GM23338 (cell line): ENCODE measurements around the gene CYP2W1. TPM values are rescaled to one million over a fixed set of nuclear protein-coding genes. Genes with fewer than 3 reads are reported as not detected.

Experiments used
- ATAC-seq: fragments of 200-7000 bp; cut with Tn5 transposase; 3 replicates; pipeline ENCODE4 v1.9.1; 2020
- DNase-seq: peaks from one replicate; pipeline ENCODE4 v3.0.0-alpha.2; 2015; ENCODE audit warnings: low spot score
- H2AFZ ChIP-seq: fragments of 200-600 bp; sonication (generic); 2 replicates; pipeline ENCODE4 v1.8.0; 2016; ENCODE audit warnings: antibody characterized with exemption, mild to moderate bottlenecking, moderate library complexity
- H3F3A ChIP-seq: fragments of 200-600 bp; sonication (generic); replicated peaks from 2 replicates; pipeline ENCODE4 v1.8.0; 2017; ENCODE audit warnings: antibody characterized with exemption, mixed run types, low read depth
- H3K27ac ChIP-seq: fragments of 200-600 bp; sonication (generic); 2 replicates; pipeline ENCODE4 v1.6.1; 2016; ENCODE audit warnings: low read depth
- H3K27me3 ChIP-seq: fragments of 200-600 bp; sonication (generic); 2 replicates; pipeline ENCODE4 v1.8.0; 2016; ENCODE audit warnings: mild to moderate bottlenecking, mixed run types, moderate library complexity; ENCODE audit not compliant: insufficient read depth
- H3K36me3 ChIP-seq: fragments of 200-600 bp; sonication (generic); 2 replicates; pipeline ENCODE4 v1.8.0; 2016; ENCODE audit warnings: mild to moderate bottlenecking; ENCODE audit not compliant: insufficient read depth
- H3K4me1 ChIP-seq: fragments of 200-600 bp; sonication (generic); 2 replicates; pipeline ENCODE4 v1.8.0; 2016; ENCODE audit warnings: mild to moderate bottlenecking, moderate library complexity; ENCODE audit not compliant: insufficient read depth
- H3K4me2 ChIP-seq: fragments of 200-600 bp; sonication (generic); 2 replicates; pipeline ENCODE4 v1.7.1; 2017; ENCODE audit warnings: mixed run types
- H3K4me3 ChIP-seq: fragments of 200-600 bp; sonication (generic); 2 replicates; pipeline ENCODE4 v1.6.1; 2016; ENCODE audit warnings: mixed run types
- H3K79me2 ChIP-seq: fragments of 200-600 bp; sonication (generic); replicated peaks from 2 replicates; pipeline ENCODE4 v1.8.0; 2017; ENCODE audit warnings: mild to moderate bottlenecking; ENCODE audit not compliant: insufficient read depth
- H3K9me2 ChIP-seq: fragments of 200-600 bp; sonication (generic); 2 replicates; pipeline ENCODE4 v1.8.0; 2017; ENCODE audit not compliant: insufficient read depth
- H4K20me1 ChIP-seq: fragments of 200-600 bp; sonication (generic); replicated peaks from 2 replicates; pipeline ENCODE4 v1.8.0; 2017; ENCODE audit warnings: mild to moderate bottlenecking; ENCODE audit not compliant: insufficient read depth
- H3K27ac Mint-ChIP-seq: 2 replicates; pipeline ENCODE4 v1.8.0; 2020; ENCODE audit warnings: inconsistent platforms, mild to moderate bottlenecking, moderate library complexity, mixed read lengths
- H3K27me3 Mint-ChIP-seq: 3 replicates; pipeline ENCODE4 v1.8.0; 2022; ENCODE audit warnings: low read depth, mild to moderate bottlenecking, moderate library complexity, mixed read lengths, inconsistent platforms; ENCODE audit not compliant: insufficient read depth, poor library complexity
- H3K36me3 Mint-ChIP-seq: 3 replicates; pipeline ENCODE4 v1.8.0; 2021; ENCODE audit warnings: low read depth, mild to moderate bottlenecking, inconsistent platforms, moderate library complexity, mixed read lengths
- H3K4me1 Mint-ChIP-seq: 3 replicates; pipeline ENCODE4 v1.8.0; 2020; ENCODE audit warnings: mild to moderate bottlenecking, inconsistent platforms, mixed read lengths
- H3K4me3 Mint-ChIP-seq: 3 replicates; pipeline ENCODE4 v1.8.0; 2021; ENCODE audit warnings: moderate library complexity, mild to moderate bottlenecking, inconsistent platforms, mixed read lengths
- H3K9me3 Mint-ChIP-seq: 3 replicates; pipeline ENCODE4 v1.8.0; 2020; ENCODE audit warnings: moderate library complexity, mild to moderate bottlenecking, inconsistent platforms, mixed read lengths
- CREB1 ChIP-seq: fragments of 250-450 bp; sonication (Bioruptor Pico); IDR thresholded peaks from 2 replicates; pipeline ENCODE4 v1.5.0; 2020; ENCODE audit warnings: low read depth, mild to moderate bottlenecking, moderate library complexity
- CTCF ChIP-seq, 2 experiments: fragments of 200-600 bp in 1 of 2; sonication (generic) in 1 of 2; conservative IDR thresholded peaks; 2 replicates each; pipeline versions ENCODE4 v1.5.1 to v1.6.1; 2016 to 2017; ENCODE audit warnings: antibody characterized with exemption in 2 of 2, low read depth in 2 of 2, mild to moderate bottlenecking in 2 of 2, moderate library complexity in 1 of 2
- ETS1 ChIP-seq: IDR thresholded peaks from 2 replicates; pipeline ENCODE4 v1.6.1; 2016; ENCODE audit warnings: antibody characterized with exemption
- EZH2 ChIP-seq: fragments of 200-600 bp; sonication (generic); IDR thresholded peaks from one replicate; pipeline ENCODE4 v1.8.0; 2017; ENCODE audit warnings: antibody characterized with exemption, mild to moderate bottlenecking, low read depth; ENCODE audit not compliant: unreplicated experiment
- EZH2phosphoT487 ChIP-seq: fragments of 200-600 bp; sonication (generic); IDR thresholded peaks from one replicate; pipeline ENCODE4 v1.8.1; 2018; ENCODE audit warnings: antibody characterized with exemption; ENCODE audit not compliant: unreplicated experiment
- JUNB ChIP-seq: IDR thresholded peaks from one replicate; pipeline ENCODE4 v1.6.1; 2016; ENCODE audit warnings: antibody characterized with exemption; ENCODE audit not compliant: unreplicated experiment
- NANOG ChIP-seq: IDR thresholded peaks from 2 replicates; pipeline ENCODE4 v1.6.1; 2016; ENCODE audit warnings: antibody characterized with exemption, borderline replicate concordance
- POLR2AphosphoS5 ChIP-seq: IDR thresholded peaks from 2 replicates; pipeline ENCODE4 v1.6.1; 2016; ENCODE audit warnings: antibody characterized with exemption, low read depth
- STAT1 ChIP-seq: IDR thresholded peaks from one replicate; pipeline ENCODE4 v1.6.1; 2016; ENCODE audit warnings: antibody characterized with exemption; ENCODE audit not compliant: unreplicated experiment
- ZNF331 ChIP-seq: fragments of 250-450 bp; sonication (Bioruptor Pico); IDR thresholded peaks from 2 replicates; pipeline ENCODE4 v1.5.0; 2020; ENCODE audit warnings: low read depth, mild to moderate bottlenecking, moderate library complexity
- ZNF462 ChIP-seq: fragments of 250-450 bp; sonication (Bioruptor Pico); IDR thresholded peaks from 2 replicates; pipeline ENCODE4 v1.5.0; 2020; ENCODE audit warnings: mild to moderate bottlenecking, moderate library complexity
- polyA plus RNA-seq: library from polyadenylated mRNA; unstranded; fragments of >200 nt; fragmentation: Nextera tagmentation; extraction: Ambion mirVana; gene quantifications from 2 replicates; pipeline ENCODE4 v1.2.1, GENCODE V29; 2016
- total RNA-seq: library from RNA; depleted of rRNA; stranded (reverse); fragments of >200 nt; shearing (Covaris generic); gene quantifications from 2 replicates; pipeline ENCODE4 v1.2.3, GENCODE V29; 2014

The CYP2W1 gene
- total and polyA plus RNA-seq, 2 experiments from 2014 or later: not detected

GRCh38 chr7:1005303-1005702, 22.3 kb downstream of the CYP2W1 start:
- no peaks in the 10 kb centered on the region for H3K79me2 ChIP-seq
- H3K9me3 Mint-ChIP-seq: no peaks in the 10 kb centered on the region; the same call in 2 of the 3 replicates
- H4K20me1 ChIP-seq: no peaks in the 10 kb centered on the region
- H3K9me2 ChIP-seq: no peaks in the 10 kb centered on the region
- H3K36me3 Mint-ChIP-seq: peaks cover 11% of the 10 kb centered on the region
- H3K27me3 ChIP-seq: no peaks in the 10 kb centered on the region
- DNase-seq (no peak), ATAC-seq (no peak)
- TF ChIP-seq JUNB (no peak), STAT1 (no peak), EZH2 (no peak), EZH2phosphoT487 (no peak), ZNF462 (CRISPR knock-in tag) (no peak), CTCF (conservative IDR thresholded peaks at IDR 0.05; ENCODE audit: low read depth in 2 of 2) (no peak), POLR2AphosphoS5 (no peak), ETS1 (no peak), NANOG (no peak), CREB1 (CRISPR knock-in tag) (no peak), ZNF331 (CRISPR knock-in tag) (no peak)
- no peak overlapping the region for H2AFZ ChIP-seq
- H3K36me3 ChIP-seq: no peaks in the 10 kb centered on the region
- H3K4me2 ChIP-seq: no peak overlapping the region
- no peaks in the 10 kb centered on the region for H3K4me1 Mint-ChIP-seq
- no peaks in the 10 kb centered on the region for H3K4me1 ChIP-seq
- no peak overlapping the region; the same call in 1 of the 2 replicates for H3K27ac ChIP-seq
- H3F3A ChIP-seq: 0 out of 2 replicates have a peak, but pooled peaks cover 3% of the 10 kb centered on the region
- no peak overlapping the region for H3K27ac Mint-ChIP-seq
- no peak overlapping the region for H3K4me3 Mint-ChIP-seq
- H3K27me3 Mint-ChIP-seq: peaks cover 25% of the 10 kb centered on the region
- H3K4me3 ChIP-seq: no peak overlapping the region
